Medulla oblongata (tissue), 1 donor: ENCODE measurements around the gene NECAB3.

Experiments used
- DNase-seq: peaks from one replicate; pipeline ENCODE4 v3.0.0-alpha.2; 2015; ENCODE audit errors: extremely low spot score

NECAB3 gene

DNA sequence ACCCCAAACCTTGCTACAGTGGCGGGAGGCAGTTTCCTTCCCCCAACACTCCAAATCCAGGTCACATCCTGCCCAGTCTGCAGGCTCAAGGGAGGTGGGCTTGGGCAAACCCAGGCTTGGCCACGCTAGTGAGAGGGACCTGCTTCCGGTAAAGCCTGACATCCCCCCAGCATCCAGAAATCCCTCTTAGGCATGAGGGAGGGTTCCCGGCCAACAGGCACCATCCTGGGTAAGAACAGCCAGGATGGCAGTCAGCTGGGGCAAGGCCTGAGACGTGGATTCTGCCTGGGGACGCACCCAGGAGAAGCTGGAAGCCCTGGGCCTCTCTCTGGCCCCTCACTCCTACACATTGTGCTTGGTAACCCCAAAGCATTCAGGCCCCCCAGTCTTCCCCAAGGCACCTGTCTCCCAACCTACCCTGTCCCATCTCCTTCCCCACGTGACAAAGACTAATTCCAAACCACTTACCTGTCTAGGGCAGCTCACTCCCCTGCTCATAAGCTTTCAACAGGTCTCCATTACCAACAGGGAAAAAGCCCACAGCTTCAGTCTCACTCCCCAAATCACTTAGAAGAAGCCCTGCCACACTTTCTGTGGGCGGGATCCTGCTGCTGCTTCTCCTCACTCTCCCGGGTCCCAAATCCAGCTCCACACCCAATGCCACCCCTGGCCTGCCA is 10.0 kb downstream of the NECAB3 start:
- no peak for DNase-seq

DNA sequence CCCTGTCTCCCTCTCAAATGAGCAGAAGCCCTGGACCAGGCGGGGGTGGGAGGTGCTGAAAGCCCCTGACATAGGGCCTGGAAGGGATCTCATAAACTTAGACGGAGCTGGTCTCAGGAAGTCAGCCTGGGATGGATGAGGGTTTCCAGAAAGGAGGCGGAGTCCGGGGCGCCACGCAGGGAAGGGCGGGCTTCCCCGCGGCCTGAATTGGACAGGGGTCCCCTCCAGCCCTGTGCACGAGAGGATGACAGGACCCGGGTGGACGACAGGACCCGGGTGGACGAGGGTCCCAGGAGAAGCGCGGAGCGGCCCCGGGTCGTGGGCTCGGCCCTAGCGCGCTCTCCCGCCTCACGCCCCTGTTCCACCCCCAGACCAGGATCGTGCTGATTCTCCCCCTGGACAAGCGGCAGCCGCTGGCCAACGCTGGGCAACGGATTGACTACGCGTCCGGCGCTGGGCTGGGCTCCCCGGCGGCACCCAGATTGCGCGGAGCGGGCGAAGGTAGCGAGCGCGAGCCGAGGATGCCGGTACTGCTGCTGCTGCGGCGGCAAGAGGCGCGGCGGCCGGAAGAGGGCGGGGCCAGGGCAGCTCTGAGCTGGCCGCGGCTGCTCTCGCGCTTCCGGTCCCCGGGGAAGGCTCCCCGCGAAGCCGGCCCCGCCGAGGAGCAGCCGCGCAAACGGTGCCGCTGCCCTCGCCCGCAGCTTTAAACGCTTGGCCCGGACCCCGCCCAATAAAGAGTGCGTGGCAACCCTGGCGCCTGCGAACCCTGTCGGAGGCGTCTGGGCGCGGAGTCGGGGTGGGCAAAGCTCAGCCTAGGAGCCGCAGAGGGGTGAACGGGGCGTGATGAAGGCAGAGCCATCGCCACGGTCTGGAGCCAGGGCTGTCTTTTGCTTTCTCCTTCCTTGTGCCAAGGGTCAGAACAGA is 10.8 kb downstream of the NECAB3 start:
- peak; percentile 82 for DNase-seq

DNA sequence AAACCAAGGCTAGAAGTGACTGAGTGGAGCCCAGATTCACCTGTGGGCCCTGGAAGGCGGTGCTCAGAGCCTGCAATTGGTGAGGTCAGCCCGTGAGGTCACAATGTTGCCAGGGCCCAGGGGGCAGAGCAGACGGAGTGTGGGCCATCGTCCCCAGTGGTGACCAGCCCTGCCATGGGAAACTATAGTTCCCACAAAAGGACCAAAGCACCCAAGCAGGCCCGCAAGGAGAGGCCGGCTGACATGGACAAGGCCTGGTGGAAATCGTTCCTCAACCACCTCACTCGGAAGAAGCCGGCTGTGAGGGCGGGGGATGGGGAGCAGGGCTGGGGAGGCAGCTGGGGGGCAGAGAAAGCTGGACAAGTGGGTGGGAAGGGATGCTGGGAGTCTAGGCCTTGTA is 12.1 kb downstream of the NECAB3 start, which contains the start of gene C20orf144:
C20orf144 (plus strand) TSS at position 156 of the 400 bp plus-strand sequence; CDS start at position 175, 19 bp downstream.
- DNase-seq: no peak

DNA sequence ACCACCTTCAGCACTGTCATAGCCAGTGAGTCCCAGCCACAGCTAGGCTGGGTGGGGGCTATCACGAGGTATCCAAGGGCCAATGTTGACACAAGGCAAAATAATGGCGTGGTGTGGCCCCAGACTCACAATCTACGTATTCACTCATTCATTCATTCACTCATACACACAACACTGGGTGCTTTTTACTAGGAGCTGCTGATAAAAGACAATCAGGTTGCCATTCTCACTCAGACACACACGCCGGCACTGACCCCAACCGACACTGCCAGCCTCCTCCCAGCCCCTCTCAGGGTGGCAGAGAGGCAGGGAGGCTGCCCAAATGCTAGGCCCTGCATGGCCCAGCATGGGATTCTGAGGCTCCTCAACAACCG is 13.6 kb downstream of the NECAB3 start:
- DNase-seq: no peak

DNA sequence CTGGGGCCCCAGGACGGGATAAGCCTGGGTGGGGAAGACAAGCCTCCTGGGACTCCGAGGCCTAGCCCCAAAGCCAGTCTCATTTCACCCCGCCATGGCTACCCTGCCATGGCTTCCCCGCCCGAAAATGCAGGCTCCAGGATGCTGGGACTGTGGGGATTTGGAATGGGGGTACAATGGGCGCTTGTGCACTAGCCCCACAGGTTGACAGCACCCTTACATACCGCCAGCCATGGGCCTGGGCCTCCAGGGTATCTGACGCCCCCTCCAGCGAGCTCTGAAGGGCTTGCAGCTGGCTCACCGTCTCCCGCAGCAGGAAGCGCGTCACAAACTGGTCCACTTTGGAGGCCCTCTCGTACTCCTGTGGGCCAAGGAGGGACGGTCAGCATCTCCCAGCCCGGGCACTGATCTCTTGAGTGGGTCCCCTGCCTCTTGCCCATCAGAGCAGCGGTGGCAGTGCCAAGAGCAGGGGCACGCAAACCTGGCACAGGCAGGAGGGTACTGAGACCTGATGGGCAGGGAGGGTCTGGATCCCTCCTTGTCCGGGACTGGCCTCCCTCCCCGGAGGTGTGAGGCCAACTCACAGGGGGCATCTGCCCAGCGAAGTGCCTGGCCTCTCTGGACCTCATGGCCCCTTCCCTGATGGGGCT is 14.1 kb downstream of the NECAB3 start:
- DNase-seq: no peak

DNA sequence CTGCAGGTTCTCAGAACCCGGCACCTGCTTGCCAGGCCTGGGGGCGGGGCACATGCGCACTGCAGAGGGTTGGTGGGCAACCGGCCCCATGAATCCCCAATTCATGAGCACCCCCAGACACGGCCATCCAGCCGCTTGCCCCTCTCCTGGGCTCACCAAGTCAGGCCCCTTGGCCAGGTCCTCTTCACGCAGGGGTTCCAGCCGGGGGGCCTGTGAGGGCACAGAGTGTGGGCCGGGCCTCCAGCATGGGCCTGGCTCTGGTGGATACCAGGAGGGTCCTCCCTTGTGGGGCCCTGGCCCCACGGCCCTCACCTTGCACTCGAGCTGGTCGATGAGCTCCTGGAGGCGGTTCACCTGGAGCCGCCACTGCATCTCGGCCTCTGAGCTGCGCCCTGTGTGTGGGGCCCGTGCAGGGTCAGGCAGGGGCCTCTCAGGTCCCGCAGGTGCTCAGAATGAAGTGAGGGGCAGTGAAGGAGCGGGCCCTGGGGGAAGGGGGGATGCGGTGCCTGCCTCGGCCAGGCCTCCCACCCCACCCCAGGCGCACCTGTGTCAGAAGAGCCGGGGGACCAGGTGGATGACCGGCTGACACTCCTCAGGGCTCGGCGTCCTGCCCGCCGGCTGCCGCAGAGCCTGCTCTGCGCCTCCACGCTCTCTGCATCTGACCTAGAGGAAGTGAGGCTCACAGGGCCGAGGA is 14.7 kb downstream of the NECAB3 start:
- DNase-seq: no peak

DNA sequence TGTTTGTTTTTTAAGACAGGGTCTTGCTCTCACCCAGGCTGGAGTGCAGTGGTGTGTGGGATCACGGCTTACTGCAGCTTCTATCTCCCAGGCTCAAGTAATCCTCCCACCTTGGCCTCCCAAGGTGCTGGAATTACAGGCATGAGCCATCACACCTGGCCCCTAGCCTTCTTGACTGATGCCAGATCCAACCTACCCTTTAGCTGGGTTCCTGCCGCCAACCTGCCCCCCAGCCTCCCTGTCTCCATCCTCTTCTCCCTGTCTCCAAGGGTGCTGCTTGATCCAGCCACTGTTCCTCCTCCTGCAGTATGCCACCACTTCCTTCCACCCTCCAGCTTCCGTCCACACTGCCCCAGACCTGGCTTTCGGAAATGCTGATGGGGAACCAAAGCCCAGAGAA is 15.3 kb downstream of the NECAB3 start:
- DNase-seq: no peak

DNA sequence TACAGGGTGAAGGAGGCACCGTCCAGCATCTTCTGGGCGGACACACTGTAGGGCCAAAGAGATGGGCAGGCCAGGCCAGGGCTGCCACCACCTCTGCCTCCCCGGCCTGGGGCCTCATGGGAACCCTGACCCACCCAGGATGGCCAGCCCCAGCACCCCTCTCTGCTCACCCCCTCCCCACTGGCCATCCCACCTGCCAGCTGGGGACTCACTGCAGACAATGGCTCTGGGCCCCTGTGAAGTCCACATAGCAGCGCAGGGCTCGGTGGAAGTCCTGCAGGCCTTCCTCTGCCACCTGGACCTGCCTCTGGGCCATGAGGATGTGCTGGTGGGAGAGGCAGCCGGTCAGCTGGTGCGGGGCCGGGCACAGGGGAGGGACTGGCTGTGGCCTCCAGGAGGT is 15.7 kb downstream of the NECAB3 start:
- DNase-seq: no peak

DNA sequence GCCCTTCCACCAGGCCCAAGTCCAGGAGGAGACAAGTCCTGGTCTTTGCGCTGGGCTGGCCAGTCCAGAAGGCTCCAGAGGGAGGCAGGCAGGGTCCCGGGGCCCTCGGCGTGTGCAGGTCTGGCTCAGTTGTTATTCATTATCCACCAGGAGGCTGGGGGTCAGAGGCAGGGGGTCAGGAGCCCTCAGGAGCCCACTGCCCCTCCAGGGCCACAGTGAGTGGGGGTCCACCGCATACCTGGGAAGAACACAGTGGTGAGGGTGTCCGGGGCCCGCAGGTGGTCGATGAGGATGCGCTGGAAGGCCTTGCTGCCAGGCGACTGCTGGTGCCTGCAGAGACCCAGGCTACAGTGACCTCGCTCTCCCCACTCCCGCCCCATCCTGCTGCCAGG is 16.5 kb downstream of the NECAB3 start:
- DNase-seq: no peak

DNA sequence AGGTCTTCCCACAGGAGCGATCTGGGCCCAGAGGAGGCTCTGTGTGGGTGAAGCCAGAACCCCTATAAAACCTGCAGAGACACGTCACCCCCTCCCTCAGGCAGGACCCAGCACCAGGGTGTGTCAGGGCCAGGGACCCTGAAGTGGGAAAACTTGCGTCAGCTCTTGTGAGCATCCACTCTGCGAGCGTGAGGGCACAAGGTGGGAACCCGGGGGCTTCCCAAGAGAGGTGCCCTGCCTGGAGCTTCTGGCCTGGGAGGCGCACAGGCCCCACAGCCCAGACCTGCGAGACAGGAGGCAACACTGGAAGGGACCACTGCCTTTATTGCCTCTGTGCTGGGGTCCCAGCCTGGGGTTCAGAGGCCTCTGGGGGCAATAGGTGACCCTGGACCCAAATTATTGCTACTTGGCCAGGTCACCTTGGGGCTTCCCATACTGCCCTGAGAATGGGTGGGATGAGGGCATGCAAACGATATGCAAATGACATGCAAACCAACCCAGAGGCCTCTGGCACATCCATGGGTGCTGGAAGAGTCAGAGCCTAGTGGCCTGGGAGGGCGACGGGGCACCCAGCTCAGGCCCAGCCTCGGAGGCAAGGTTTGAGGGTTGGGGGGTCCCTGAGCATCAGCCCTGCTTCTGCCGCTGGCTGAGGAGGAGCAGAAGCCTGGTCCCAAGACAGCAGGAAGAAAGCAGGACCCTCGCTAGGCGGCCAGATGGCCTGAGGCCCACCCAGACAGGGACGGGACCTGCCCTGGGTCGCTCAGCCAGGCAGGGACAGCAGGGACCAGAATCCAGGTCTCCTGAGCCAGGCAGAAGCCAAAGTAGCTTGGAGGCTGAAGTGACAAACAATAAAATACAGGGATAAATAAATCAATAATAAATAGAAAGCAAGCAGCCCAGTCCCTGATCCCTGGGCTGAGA is 17.2 kb downstream of the NECAB3 start:
- no peak for DNase-seq

DNA sequence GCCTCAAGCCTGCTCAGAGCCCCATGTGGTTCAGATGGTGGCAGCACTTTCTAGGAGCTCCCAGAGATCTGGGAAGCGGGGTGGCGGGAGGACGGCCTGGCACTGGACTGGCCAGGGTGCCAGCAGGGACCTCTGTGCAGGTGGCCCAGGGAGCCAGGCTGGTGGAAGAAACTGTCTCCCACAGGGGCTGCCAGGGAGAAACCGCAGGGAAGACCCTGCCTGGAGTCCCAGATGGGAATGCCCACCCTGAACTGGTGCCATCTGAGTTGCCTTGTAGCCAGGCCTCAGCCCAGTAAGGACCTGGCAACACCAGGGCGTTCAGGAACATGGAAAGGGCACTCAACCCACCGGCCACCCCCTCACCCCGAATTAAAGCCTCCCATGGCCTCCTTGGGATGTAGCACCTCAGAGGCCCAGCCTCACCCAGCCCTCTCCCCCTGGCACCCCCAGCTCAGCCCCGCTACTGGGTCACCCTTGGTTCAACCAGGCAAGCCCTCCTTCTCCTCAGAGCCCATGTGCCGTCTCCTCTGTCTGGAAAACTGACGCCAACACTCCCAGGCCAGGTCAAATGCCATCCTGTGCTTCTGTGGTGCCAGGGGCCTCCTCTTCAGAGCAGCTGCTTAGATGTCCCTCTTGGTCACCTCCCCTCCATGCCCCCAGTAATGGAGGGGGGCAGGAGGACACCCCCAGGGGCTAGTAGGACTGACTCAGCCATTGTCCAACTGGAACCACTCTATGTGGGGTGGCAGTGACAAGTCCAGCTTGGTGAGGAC is 18.0 kb downstream of the NECAB3 start:
- no peak for DNase-seq

DNA sequence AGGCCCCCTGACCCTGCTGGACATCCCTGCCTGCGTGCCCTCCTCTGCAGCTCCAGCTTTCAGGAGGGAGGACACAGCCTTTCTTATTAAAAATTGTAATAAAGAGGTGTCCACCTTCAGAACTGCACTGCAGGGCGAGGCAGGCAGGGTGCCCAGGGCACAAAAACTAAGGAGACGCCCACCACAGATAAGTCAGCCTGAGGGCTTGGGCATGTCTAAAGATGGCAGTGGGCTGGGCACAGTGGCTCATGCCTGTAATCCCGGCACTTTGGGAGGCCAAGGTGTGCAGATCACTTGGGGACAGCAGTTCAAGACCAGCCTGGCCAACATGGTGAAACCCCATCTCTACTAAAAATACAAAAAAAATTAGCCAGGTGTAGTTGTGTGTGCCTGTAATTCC is 19.1 kb downstream of the NECAB3 start:
- DNase-seq: no peak

DNA sequence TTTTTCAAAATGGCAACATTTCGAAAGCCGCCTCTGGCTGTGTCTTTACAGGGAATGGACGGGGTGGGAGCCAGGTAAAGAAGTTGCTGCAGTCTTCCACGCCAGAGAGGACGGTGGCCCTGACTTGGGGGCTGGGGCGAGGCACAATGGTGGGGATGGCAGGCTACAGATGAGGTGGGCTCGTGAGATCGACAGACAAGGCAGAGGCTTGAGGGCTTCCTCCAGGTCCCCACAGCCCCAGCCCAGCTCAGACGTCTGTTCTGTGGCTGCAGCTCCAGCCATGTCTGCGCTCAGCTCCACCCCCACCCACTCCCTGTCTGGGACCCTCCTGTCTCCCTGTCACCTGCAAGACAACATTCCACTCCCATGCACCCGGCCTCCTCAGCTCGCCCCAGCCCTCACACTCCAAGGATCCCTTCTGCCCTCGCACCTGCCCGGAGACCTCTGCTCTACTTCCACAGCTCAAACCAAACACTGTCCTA is 19.5 kb downstream of the NECAB3 start:
- DNase-seq: no peak

DNA sequence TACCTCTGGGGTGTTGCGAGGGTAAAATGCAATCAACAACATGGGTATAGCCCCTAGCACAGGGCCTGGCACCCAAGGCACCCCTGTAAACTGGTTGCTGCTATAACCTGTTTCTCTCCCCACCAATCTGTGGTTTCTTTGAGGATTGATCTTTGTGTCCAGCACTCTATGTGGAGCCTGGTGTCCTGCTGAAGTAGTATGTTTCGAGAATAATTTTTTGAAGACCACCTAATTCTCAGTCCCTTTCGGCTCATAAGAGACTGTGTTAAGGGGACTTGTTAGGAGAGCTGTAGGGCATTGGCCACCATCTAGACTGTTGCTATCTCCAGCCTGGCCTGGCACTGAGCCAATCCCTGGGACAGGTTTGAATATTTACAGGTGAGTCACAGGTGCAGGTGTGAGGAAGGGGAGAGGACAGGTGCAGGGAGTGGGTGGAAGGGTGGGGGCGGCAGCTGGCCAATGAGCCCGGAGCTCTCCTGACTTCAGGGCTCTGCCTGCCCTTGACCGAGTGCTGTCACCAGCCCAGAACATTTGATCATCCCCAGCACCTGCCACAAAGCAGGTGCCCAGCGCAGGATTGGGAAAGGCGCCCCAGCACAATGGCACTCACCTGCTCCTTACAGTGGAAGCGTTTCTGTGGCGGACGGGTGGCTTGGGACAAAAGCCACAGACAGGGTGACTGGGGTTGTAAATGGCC is 20.2 kb downstream of the NECAB3 start:
- DNase-seq: no peak

DNA sequence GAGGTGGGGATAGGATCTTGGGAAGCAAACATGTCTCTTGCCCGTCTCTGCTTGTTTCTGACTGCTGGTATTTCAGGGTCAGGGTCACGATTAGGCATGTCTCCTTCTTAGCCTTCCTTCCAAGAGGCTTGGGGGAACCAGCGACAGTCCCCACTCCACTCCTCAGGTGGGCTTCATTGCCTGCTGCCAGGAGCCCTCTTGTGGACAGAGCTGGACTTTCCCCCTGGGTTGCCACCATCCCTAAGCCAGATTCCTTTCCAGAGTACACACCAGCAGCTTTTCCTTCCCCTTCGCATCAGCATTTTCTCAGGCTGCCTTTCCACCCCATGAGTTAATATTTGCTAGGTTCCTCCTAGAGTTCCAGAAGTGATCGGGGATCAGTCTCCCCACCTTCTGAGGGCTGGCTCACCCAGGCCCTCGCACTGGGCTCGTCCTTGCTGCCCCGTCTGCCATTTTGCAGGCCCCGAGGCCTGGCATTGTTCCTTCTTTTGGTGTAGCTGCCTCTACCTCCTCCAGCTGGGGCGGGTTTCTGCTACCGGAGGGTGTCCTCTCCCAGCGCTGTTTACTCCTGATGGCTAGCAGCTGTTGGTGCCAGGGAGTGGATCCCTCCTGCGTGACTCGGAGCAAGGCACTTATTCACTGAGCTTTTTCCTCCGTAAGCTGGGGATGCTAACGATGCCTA is 20.9 kb downstream of the NECAB3 start:
- DNase-seq: peak; percentile 78

DNA sequence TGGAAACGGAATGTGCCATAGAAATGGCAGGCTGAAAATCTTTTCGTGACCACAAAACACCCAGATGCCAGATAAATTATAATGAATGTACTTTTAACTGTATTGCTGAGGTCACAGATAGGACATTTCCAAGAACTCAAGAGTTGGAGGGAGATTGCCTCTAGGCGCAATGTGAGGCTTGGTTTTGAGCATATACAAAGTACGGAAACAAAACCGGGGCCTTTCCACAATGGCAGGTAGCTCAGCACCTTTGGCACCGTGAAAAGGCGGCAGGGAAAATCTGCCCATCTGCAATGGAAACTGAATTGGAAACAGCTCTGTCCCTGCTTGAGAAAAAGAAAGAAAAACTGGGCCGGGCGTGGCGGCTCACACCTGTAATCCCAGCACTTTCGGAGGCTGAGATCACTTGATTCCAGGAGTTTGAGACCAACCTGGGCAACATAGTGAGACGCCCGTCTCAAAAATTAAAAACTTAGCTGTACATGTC is 22.6 kb downstream of the NECAB3 start:
- DNase-seq: no peak

DNA sequence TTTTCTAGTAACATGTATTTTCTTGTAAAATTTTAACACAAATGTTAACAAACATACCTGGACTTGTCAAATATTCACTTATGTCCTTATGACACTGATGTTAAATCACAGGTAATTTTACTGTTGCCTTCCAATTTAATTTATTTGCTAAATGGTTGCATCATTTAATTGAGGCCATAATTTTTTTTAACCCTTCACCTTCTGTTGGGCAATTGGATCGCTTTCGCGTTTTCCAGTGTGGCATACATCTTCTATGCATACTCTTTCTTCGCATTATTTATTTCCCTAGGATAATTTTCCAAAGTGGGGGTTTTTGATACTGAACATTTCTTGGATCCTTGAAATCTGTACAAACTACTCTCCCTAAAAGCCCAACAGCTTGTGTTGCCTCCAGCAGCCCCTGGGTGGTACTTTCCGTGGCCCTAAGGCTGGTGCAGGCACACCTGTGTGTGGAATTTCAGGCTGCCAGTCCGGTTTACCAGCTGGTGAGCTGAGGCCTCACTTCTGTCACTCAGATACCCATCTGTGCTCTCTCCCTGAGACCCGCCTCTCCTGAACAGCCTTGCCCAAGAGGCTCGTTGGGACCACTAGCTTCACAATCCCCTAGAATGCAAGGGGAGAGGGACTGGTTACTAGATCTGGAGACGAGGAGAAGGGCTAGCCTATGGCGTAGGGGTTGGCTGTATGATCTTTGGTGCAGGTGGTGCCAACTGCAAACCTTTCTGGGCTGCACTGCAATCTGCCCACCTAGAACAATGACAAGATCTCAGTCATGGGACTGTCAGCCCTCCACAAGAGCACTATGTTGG is 23.3 kb downstream of the NECAB3 start:
- no peak for DNase-seq
